Retinal pigment epithelial cell (primary cell): ENCODE measurements around the gene ANKRD33.
A peak's percentile ranks its signal among the peaks of the same experiment; 100 is the strongest.

Source experiments
- DNase-seq: peaks from one replicate; pipeline ENCODE4 v3.0.0-alpha.2; 2010; ENCODE audit warnings: low read depth
- H3K4me3 ChIP-seq: 2 replicates; pipeline ENCODE4 v1.5.1; 2011; ENCODE audit warnings: mild to moderate bottlenecking, low read length, control low read depth, moderate library complexity
- TF ChIP-seq, protein P1 (sequence below): conservative IDR thresholded peaks from 2 replicates; pipeline ENCODE4 v1.5.1; 2011; ENCODE audit warnings: low read depth, low read length, control low read depth, inconsistent platforms

Gene ANKRD33

DNA sequence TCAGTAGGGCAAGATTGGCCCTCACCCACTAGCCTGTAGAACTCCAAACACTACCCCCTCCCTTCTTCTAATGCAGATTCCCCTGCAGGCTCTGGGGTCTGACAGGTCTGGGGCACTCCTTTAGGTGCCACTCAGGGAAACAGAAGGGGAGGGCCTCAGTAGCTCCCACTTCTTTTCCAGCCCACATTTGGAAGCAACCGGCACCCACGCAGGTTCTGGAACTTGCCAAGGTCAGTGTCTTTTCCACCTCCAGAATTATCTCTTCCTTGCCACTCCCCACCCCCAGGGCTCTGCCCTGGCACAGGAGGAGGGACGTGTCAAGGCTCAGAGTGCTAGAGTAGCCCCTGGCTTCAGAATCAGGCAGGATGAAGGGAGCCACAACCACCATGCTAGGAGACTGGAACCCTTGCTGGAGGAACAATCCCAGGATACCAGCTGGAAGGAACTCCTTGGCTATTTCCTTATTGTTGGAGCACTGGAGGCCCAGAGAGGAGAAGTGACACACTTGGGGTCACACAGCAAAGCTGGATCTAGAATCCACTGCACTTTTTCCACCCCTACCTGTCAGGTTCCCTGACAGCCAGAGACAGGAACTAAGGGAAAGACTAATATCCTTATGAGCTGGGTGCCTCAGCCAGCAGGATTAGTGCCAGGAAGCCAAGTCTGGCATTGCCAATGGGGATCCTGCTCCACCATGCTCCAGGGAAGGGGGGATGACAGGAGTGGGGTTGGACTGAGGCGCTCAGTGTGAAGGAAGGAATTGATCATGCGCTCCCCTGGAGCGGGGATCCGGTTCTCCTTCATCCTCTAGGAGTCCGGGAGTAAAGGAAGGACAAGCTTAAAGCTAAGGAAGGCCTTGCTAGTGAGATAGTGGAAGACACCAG lies 37.6 kb upstream of the ANKRD33 start:
- H3K4me3 ChIP-seq, result no peak overlapping the region
- TF ChIP-seq, protein P1, sequence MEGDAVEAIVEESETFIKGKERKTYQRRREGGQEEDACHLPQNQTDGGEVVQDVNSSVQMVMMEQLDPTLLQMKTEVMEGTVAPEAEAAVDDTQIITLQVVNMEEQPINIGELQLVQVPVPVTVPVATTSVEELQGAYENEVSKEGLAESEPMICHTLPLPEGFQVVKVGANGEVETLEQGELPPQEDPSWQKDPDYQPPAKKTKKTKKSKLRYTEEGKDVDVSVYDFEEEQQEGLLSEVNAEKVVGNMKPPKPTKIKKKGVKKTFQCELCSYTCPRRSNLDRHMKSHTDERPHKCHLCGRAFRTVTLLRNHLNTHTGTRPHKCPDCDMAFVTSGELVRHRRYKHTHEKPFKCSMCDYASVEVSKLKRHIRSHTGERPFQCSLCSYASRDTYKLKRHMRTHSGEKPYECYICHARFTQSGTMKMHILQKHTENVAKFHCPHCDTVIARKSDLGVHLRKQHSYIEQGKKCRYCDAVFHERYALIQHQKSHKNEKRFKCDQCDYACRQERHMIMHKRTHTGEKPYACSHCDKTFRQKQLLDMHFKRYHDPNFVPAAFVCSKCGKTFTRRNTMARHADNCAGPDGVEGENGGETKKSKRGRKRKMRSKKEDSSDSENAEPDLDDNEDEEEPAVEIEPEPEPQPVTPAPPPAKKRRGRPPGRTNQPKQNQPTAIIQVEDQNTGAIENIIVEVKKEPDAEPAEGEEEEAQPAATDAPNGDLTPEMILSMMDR, result no peak
- no peak for DNase-seq

DNA sequence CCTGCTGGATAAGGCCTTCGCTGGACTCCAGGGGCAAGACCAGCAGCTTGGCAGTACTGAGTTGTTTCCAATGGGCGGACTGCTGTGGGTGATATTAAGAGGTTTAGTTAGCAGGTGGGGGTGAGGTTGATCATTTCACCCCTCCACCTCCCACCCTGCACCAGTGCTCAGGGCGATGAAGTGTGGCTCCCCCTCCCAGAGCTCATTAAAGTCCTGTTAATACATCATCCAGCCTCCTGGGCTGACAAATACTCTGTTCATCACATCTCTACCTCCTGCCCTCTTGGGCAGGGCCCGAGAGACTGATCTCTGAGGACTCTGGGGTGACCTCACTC lies 37.0 kb upstream of the ANKRD33 start:
- no peak for DNase-seq
- H3K4me3 ChIP-seq, result no peak overlapping the region
- TF ChIP-seq, protein P1, result no peak

DNA sequence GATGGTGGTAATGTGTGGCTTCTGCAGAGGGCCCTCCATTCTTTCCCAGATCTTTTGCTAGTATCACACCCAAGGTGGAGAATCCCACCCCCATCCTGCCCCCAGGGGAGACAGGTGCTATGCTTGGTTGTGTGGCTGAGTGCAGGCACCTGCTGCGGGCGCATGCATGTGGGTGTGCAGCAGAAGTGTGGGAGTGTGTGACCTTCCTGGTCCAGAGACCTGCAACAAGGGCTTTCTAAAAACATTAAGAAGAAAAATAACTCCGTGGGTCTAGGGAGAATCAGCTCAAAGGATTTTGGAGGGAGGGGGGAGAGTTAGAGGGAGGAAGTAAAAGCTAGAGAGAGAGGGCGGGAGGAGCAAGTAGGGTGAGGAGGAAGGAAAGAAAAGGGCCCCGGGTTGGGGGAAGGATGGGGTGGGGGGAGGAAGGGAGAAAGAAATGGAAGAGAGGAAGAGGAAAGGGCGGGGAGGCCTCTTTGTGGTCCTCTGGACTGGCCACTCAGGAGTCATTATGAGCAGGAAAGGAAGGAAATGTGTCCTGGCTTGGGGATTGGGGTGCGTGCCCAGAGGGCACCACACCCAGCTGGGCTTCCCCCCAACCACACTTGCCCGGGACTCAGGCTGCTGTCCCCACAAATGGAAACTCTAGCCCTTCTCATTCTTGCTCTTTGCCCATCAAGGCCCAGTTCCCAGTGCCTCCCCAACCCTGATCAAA lies 36.3 kb upstream of the ANKRD33 start:
- no peak for DNase-seq
- TF ChIP-seq, protein P1, result no peak
- H3K4me3 ChIP-seq, result no peak overlapping the region

DNA sequence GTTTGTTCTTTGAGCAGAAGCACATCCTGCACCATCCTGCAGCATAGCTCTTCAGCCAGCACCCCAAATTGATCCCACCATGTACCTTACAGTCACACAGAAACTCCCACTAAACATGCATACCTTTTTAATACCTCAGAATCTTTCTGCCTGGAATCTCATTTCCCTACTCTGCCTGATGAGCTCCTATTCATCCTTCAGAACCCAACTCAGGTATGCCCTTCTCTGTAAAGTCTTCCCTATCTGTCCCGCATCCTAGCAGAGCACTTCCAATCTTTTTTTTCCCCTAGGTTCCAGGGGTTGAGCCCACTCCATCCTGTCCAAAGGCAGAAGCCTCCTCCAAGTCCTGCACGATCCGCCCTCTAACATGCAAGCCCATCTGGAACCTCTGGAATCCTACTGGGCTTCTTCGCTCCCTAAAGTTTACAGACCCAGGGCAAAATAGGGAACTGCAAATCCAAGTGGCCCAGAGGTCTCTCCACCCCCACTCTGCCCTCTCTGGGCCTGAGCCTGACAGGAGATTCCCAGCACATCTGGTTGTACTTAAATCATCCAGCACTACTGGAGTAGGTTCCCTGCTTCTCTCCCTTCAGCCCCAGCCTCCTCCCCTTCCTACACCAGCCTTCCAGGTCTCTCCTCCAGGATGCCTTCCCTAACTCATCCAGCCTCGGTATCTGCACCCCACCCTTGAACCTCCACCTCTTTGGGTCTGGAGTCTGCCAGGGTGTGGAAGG lies 35.3 kb upstream of the ANKRD33 start:
- DNase-seq, result no peak

DNA sequence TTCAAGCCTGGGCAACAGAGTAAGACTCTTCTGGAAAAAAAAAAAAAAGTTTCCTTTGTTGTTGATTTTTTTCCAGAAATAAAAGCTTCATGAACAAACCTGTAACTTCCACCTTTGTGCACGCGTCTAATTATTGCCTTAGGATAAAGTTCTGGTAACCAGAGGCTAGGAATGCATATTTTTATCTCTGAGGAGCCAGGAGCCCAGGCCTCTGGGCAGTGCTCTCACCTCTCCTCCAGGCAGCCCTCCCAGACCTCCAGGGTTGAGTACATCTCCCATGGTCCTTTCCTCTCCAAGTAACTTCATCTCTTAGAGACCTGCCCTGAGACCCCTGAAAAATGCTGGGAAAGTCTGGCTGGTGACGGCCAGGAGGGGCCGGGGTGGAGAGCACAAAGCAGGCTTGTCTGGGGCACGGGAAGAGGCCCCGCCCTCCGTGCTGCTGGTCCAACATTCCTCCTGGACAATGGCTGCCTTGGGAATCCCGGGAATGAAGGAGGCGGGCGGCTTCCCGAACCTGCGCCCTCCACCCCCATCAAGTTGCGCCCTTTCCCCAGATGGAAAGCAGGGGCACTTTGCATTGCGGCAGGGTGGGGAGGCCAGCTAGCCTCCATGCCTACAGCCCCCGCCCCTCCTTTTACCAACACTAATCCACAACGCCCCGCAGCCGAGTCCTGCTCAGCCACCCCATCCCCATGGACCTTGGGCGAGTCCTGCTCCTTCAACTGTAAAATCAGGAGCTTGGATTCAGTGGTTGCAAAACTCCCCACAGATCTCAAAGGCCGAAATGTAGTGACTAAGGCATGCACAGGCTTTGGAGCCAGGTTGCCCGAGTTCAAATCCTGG lies 32.1 kb upstream of the ANKRD33 start:
- TF ChIP-seq, protein P1, result no peak
- DNase-seq, result peak; percentile 36
- peak overlapping the region; percentile 53 for H3K4me3 ChIP-seq

More for the DNA sequence above, 35.3 kb upstream of the ANKRD33 start:
- TF ChIP-seq, protein P1, result no peak
- no peak overlapping the region for H3K4me3 ChIP-seq

DNA sequence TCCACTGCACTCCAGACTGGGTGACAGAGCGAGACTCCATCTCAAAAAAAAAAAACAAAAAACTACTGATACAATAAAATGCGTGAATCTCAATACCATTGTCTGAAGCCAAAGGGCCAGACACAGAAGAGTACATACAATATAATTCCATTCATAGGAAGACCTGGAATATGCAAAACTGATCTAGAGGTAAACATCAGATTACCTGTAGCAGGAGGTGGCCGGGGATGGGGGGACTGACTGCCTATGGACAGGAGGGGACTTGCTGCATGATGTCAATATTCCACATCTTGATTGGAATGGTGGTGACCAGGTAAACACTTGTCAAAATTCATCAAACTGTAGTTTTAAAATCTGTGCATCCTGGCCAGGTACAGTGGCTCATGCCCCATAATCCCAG lies 26.9 kb upstream of the ANKRD33 start:
- H3K4me3 ChIP-seq, result no peak overlapping the region
- no peak for DNase-seq
- TF ChIP-seq, protein P1, result no peak
